ENCODE data around the gene POLR1G.
A peak's percentile ranks its signal among the peaks of the same experiment; 100 is the strongest.
"Not testable (repeated sequence)": the region's sequence is repeated elsewhere in the genome, so short reads cannot be mapped to it uniquely, and the experiment has no call there.

POLR1G gene

DNA sequence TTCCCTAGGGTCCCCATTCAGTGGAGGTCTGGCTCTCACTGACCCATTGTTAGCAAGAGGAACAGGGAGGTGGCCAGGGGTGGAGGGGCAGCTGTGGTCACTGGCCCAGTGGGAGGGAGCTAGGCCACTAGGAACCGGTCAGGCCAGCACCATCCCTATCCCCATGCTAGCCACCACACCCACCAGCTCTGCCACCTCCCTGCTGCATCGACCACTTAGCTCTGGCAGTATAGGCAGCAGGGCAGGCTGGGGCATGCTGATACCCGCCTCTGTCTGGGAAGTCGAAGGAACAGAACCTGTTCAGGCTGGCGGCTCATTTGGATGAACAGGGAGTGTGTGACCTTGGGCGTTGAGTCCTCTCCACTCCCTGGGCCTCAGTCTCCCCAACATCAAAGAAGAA lies 6.3 kb upstream of the POLR1G start:
- no peak for DNase-seq (ENCODE audit: low spot score)

- no peak for DNase-seq (ENCODE audit: low spot score)
Measured at GRCh38 chr19:45401815-45402214, 4.6 kb upstream of the POLR1G start.

DNA sequence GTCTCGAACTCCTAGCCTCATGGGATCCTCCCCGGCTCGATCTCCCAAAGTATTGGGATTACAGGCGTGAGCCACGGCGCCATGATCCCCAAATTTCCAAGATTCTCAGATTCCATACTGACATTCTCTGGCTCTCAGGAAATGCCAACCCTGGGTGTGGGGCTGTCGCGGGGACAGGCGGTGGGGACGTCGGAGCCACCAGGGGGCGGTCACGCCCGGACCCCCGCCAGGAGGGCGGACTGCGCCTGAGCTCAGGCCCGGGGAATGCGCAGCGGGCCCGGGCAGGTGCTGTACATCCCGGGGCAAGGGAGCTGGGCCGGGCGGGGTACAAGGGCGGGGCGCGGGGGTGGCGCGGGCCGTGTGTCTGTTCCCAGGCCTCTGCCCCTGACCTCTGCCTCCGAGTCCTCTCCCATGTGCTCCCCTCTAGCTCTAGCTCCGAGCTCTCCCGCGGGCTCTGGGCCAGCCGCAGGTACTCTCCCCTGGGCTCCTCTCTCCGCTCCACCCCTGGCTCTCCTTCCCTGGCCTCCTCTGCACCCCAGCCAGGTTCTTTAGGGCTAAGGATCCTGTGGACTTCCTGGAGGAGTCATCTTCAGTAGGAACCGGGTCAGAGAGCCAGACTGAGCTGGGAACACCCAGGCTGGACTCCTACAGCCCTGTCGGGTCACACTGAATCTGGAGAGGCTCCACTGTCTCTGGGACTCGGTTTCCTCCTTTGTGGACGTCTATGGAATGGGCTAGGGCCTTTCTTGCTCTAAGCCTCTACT lies 4.0 kb upstream of the POLR1G start:
- DNase-seq (ENCODE audit: low spot score): peak; percentile 81

DNA sequence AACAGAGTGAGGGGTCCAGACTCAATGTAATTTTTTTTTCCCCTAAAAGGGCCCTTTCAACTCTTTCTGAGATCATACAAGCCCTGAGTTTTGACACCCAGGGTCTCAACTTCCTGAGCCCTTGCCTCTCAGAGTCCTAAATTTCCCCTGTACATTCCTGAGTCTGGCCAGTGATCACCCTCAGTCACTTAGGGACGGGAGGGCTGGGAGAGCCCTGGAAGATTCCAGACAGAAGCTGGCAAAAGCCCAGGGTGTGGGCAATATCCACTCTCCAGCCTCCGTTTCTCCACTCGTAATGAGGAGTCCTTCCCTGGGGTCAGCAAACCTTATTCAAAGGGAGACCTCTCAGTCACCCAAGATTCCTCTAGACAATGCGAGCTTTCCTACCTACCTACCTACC lies 3.2 kb upstream of the POLR1G start:
- no peak for DNase-seq (ENCODE audit: low spot score)

DNA sequence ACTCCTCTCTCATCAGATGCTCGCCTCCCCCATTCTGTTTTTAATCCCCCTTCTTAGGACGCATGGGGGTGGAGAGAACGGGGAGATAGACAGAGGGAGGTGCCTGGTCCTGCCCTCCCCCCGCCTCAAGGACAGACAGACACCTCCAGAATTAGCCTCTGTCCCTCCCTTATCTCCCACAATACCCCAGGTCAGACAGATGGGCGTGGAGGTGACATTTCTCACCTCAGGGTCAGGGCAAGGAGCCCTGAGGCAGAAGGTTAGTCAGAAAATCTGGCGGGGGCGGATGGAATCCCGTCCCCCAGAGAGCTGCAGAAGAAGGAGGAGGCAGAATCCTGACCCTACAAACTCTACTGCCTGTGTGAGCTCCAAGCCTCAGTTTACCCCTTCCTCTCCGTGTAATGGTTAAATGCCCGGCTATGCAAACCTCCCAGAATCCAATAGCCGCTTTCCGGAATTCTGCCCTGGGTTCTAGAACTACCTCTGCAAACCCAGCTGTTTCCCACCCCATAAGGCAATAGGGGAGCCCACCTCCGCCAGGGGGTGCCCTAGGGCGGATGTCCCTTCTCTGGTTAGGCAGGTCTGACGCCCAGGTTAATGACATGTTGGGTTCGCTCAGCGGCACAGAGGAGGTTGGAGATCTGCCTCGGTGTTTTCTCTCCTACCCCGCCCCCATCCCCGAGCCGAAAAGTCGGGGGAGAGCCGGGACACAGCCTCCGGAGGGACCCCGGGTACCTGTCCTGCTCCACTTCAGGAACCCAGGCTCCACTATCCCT lies 2.5 kb upstream of the POLR1G start:
- peak; percentile 85 for DNase-seq (ENCODE audit: low spot score)

GRCh38 chr19:45404557-45405434 lies 1.6 kb upstream of the POLR1G start, which contains the start of gene PPP1R13L:
Gene PPP1R13L (minus strand): TSS chr19:45405069. CDS start chr19:45398318, 6,751 bp downstream.
- DNase-seq (ENCODE audit: low spot score): peak; percentile 51

- peak; percentile 90 for DNase-seq (ENCODE audit: low spot score)
Measured at GRCh38 chr19:45405435-45406225, 814 bp upstream of the POLR1G start.

GRCh38 chr19:45407091-45407375 lies 589 bp downstream of the POLR1G start:
- no peak for DNase-seq (ENCODE audit: low spot score)

DNA sequence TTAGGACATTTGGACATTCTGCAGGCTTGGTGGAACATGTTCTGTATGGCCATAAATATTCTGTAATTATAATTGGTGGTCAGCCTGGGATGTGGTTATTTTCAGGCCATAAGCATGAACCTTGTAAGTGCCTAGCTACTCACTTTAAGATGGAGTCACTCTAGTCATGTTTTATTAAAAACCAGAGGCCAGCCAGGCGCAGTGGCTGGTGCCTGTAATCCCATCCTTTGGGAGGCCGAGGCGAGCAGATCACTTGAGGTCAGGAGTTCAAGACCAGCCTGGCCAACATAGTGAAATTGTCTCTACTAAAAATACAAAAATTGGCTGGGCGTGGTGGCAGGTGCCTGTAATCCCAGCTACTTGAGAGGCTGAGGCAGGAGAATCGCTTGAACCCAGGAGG lies 1.1 kb downstream of the POLR1G start:
- not testable (repeated sequence) for DNase-seq (ENCODE audit: low spot score)

DNA sequence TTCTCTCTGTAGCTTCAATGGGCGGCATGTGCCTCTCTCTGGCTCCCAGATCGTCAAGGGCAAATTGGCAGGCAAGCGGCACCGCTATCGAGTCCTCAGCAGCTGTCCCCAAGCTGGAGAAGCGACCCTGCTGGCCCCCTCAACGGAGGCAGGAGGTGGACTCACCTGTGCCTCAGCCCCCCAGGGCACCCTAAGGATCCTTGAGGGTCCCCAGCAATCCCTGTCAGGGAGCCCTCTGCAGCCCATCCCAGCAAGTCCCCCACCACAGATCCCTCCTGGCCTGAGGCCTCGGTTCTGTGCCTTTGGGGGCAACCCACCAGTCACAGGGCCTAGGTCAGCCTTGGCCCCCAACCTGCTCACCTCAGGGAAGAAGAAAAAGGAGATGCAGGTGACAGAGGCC lies 1.7 kb downstream of the POLR1G start:
- DNase-seq (ENCODE audit: low spot score): no peak

- DNase-seq (ENCODE audit: low spot score): no peak
Measured at GRCh38 chr19:45408830-45409556, 2.5 kb downstream of the POLR1G start.

DNA sequence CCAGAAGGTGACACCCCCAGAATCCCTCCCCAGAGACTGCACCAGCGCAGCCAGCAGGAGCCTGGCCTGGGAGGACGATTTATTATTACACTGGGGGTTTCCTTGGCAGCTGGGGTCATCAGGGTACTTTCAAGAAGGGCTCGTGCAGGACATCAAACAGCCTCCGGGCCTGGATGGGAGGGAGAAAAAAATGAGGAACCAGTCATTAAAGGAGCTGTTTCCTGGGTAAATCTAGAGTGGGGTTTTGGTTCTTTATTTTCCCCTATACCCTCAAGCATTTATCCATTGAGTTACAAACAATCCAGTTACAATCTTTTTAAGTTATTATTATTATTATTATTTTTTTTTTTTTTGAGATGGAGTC lies 3.1 kb downstream of the POLR1G start:
- no peak for DNase-seq (ENCODE audit: low spot score)

DNA sequence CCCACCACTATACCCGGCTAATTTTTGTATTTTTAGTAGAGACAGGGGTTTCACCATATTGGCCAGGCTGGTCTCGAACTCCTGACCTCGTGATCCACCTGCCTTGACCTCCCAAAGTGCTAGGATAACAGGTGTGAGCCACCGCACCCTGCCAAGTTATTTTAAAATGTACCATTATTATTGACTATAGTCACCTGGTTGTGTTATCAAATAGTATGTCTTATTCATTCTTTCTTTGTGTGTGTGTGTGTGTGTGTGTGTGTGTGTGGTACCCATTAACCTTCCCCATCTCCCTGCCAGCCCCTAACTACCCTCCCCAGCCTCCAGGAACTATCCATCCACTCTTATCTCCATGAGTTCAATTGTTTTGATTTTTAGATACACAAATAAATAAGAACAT lies 3.9 kb downstream of the POLR1G start:
- not testable (repeated sequence) for DNase-seq (ENCODE audit: low spot score)

- DNase-seq (ENCODE audit: low spot score): no peak
Measured at GRCh38 chr19:45413497-45413896, 7.1 kb downstream of the POLR1G start.

- no peak for DNase-seq (ENCODE audit: low spot score)
Measured at GRCh38 chr19:45414468-45414867, 8.0 kb downstream of the POLR1G start.

GRCh38 chr19:45417151-45417550 lies 10.7 kb downstream of the POLR1G start:
- DNase-seq (ENCODE audit: low spot score): no peak

DNA sequence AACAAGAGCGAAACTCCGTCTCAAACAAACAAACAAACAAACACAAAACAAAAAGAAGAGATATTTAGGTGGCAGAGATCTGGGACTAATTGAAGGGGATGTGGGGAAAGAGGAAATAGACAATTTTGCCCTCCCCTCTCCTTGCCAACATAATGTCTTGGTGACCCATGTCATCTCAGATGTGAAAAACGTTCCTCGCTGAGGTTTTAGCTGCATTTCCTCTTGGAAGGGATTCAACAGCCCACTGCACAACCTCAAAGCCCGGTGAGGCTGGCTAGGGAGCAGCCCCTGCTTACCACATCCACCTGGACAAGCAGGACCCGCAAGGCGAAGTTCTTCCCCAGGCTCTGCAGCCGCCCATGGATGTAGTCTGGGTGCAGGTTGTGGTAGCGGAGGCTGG lies 12.4 kb downstream of the POLR1G start:
- no peak for DNase-seq (ENCODE audit: low spot score)

GRCh38 chr19:45419396-45419795 lies 13.0 kb downstream of the POLR1G start:
- peak; percentile 86 for DNase-seq (ENCODE audit: low spot score)

GRCh38 chr19:45419895-45420294 lies 13.5 kb downstream of the POLR1G start:
- DNase-seq (ENCODE audit: low spot score): peak; percentile 2

- DNase-seq (ENCODE audit: low spot score): no peak
Measured at GRCh38 chr19:45420356-45420755, 13.9 kb downstream of the POLR1G start.

DNA sequence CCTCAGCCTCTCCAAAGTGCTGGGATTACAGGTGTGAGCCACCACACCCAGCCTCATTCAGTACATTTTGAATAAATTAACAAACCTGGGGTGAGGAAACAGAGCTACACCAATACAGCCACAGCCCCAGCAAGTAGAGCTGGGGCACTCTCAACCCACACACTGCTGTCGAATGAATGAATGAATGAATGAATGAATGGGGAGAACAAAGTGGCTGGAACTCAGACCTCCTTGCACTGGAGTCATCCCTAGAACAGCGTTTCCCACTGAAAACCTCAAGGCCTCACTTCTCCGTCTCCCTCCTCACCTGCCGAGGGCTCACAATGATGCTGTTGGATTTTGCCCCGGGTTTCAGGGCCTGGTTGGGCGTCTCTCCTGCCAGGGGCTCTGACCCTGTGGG lies 14.4 kb downstream of the POLR1G start:
- DNase-seq (ENCODE audit: low spot score): no peak
